ENCODE data around the gene EXOC2. TPM values are rescaled to one million over a fixed set of nuclear protein-coding genes. Genes with fewer than 3 reads are reported as not detected.

The EXOC2 gene
- total RNA-seq, 1 experiment from 2014 or later, result 45.7 TPM

- TF ChIP-seq FOXK1 (CRISPR knock-in tag; IDR thresholded peaks at IDR 0.05), result no peak
- TF ChIP-seq TCF7 (CRISPR knock-in tag; IDR thresholded peaks at IDR 0.05; ENCODE audit: low read depth), result no peak
- TF ChIP-seq ZNF138 (CRISPR knock-in tag; conservative IDR thresholded peaks at IDR 0.05), result no peak
- no peak for TF ChIP-seq JAZF1 (CRISPR knock-in tag; IDR thresholded peaks at IDR 0.05)
- no peak for TF ChIP-seq ZBTB21 (CRISPR knock-in tag; IDR thresholded peaks at IDR 0.05; ENCODE audit: borderline replicate concordance)
- no peaks in the 10 kb centered on the region for H3K36me3 Mint-ChIP-seq
- no peak overlapping the region for H3K4me3 Mint-ChIP-seq
- H3K27me3 Mint-ChIP-seq (ENCODE audit: low read depth), result no peaks in the 10 kb centered on the region
- ChIA-PET CTCF (no interaction called here), POLR2A (no interaction called here)
- H3K4me1 Mint-ChIP-seq, result peaks cover 32% of the 10 kb centered on the region
- no peaks in the 10 kb centered on the region for H3K9me3 Mint-ChIP-seq
- ATAC-seq (peak; percentile 13; the same call in 1 of the 2 replicates), DNase-seq (ENCODE audit: low spot score) (no peak)
- H3K27ac Mint-ChIP-seq, result peak overlapping the region; percentile 38; the same call in 1 of the 2 replicates
Observed at GRCh38 chr6:511488-512137, 181.3 kb downstream of the EXOC2 start.

GRCh38 chr6:509676-510075 lies 183.3 kb downstream of the EXOC2 start:
- H3K4me1 Mint-ChIP-seq, result peaks cover 24% of the 10 kb centered on the region
- TF ChIP-seq SMAD4 (CRISPR knock-in tag; IDR thresholded peaks at IDR 0.05) (no peak), GABPB1 (CRISPR knock-in tag; IDR thresholded peaks at IDR 0.05) (no peak), TEAD4 (CRISPR knock-in tag; IDR thresholded peaks at IDR 0.05) (no peak), ELF4 (CRISPR knock-in tag; IDR thresholded peaks at IDR 0.05; ENCODE audit: low read depth) (no peak), FOXP4 (CRISPR knock-in tag; IDR thresholded peaks at IDR 0.05) (no peak), NFE2L1 (CRISPR knock-in tag; IDR thresholded peaks at IDR 0.05) (no peak), ZNF532 (CRISPR knock-in tag; IDR thresholded peaks at IDR 0.05; ENCODE audit: borderline replicate concordance) (no peak), JAZF1 (CRISPR knock-in tag; IDR thresholded peaks at IDR 0.05) (no peak), CTCF (IDR thresholded peaks at IDR 0.05) (no peak), STAT6 (CRISPR knock-in tag; conservative IDR thresholded peaks at IDR 0.05; ENCODE audit: low read depth) (no peak), MAX (CRISPR knock-in tag; IDR thresholded peaks at IDR 0.05) (no peak)
- H3K27me3 Mint-ChIP-seq (ENCODE audit: low read depth), result no peaks in the 10 kb centered on the region
- ATAC-seq (no peak), DNase-seq (ENCODE audit: low spot score) (no peak)
- H3K9me3 Mint-ChIP-seq, result no peaks in the 10 kb centered on the region
- H3K36me3 Mint-ChIP-seq, result no peaks in the 10 kb centered on the region
- ChIA-PET POLR2A (no interaction called here), CTCF (no interaction called here)
- no peak overlapping the region for H3K4me3 Mint-ChIP-seq
- no peak overlapping the region for H3K27ac Mint-ChIP-seq

All from WTC11 (cell line).